ENCODE data around the gene CEBPE.
A peak's percentile ranks its signal among the peaks of the same experiment; 100 is the strongest.

Gene CEBPE

DNA sequence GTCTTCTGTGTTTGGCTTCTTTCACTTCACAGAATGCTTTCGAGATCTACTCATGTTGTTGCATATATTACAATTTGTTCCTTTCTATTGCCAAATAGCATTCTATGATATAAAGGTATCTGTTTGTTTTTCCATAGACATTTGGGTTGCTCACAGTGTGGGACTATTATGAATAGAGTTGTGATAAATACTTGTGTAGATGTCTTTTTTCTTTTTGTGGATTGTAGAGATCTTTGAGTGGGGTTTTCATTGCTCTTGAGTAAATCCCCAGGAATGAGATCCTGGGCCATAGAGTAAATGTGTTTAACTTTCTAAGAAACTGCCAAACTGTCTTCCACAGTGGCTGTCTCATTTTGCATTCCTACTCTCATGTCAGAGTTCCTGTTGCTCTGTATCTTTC, 24.9 kb upstream of the CEBPE start:
- DNase-seq, result peak; percentile 12

- no peak for DNase-seq
These were observed 23.8 kb upstream of the CEBPE start for GRCh38 chr14:23142826-23143225.

DNA sequence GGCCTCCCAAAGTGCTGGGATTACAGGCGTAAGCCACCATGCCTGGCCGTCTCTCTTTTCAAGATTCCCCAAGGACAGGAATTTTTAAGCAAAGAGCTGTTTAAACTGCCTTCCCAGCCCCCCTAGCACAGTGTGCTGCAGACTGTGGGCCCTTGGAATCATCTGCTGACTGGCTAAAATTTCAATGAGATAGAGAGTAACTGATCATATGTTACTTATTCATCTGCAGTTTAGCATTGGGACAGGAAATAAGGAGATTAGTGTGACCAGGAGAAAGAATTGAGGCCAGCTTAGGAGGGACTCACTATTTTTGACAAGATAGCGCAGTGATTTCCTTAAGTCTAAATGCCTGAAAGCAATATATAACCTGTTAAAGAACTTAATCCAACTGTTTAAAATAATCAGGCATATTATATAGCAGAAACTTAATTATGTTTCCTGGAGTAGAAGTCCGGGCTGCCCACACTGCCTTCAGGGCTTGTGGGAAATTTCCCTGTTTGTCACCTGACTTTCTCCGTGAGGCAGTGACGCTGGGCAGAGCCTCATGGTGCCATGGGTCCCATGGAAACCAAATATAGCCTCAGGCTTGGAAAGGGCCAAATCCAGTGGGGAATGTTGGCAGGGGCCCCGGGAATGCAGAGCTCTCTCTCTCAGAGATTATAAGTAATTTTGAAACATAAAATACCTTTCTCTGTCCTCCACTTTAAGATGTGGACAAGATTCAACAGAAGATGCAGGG, 22.8 kb upstream of the CEBPE start:
- DNase-seq, result peak; percentile 27

DNA sequence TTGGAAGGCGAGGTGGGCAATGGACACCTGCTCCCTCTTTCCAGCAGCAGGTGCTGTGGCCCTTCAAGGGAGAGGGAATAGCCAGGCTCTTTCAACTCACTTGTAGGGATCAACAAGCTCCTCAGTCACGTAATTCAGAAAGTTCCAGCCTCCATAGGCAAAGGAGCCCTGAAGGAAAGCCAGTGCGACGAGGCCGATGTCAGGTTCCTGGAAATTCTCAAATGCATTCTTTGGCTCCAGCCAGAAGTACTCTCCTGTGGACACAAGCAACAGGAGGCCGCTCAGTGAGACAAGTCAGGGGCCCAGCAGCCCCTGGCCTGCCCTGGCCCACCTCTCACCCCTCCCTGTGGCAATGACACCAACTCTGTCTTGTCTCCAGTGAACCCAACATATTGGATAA, 21.3 kb upstream of the CEBPE start:
- no peak for DNase-seq

DNA sequence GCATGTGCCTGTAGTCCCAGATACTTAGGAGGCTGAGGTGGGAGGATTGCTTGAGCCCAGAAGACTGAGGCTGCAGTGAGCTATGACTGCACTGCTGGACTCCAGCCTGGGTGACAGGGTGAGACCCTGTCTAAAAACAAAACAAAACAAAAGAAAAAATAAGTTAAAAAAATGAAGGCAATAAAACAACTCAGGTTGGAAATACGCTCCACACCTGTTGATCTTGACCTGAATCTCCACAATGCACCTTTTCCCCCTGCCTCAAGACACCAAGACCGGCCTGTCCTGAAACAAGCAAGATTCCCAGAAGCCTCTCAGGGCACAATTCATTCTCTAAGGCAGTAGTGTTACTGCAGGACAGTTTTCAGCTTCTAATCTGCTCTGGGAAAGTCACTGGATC, 20.8 kb upstream of the CEBPE start:
- DNase-seq, result no peak

GRCh38 chr14:23137813-23138535, 18.9 kb upstream of the CEBPE start:
- DNase-seq, result no peak

GRCh38 chr14:23137192-23137812, 18.2 kb upstream of the CEBPE start:
- no peak for DNase-seq

DNA sequence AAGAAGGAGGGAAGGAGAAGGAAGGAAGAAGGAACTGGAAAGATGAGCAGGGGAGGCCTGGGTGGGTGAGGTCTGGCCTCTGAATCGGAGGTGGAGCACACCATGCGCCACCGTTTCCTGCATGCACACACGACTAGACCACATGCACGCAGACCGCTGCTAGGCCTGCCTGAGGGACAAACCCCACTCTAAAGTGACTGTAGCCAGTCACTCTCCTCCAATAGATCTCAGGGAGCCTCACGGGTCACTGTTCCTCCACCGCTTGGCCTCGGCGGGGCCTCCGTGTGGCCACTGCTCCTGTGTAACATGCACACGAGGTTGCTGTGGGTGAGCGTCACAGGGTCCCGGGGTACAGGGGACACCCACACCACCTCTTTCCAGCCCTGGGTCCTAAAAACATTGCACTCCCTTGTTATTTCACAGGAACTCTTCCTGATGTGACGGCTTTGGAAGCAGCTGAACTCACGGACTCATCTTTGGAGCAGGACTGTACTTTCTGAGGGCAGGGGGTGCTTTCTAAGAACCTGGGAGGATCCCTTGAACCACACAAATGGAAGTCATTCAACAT, 17.6 kb upstream of the CEBPE start:
- DNase-seq, result no peak

DNA sequence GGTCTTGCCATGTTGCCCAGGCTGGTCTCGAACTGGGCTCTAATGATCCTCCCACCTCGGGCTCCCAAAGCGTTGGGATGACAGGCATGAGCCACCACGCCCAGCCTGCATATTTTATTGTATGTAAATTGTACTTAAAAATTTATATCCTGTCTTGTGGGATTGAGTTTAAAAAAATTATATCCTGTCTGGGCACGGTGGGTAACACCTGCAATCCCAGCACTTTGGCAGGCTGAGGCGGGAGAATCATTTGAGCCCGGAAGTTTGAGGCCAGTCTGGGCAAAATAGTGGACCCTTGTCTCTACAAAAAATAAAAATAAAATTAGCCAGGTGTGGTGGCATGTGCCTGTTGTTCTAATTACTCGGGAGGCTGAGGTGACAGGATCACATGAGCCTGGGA, 13.9 kb upstream of the CEBPE start:
- no peak for DNase-seq

GRCh38 chr14:23131482-23131881, 12.4 kb upstream of the CEBPE start:
- DNase-seq, result no peak

GRCh38 chr14:23130871-23131270, 11.8 kb upstream of the CEBPE start:
- no peak for DNase-seq

DNA sequence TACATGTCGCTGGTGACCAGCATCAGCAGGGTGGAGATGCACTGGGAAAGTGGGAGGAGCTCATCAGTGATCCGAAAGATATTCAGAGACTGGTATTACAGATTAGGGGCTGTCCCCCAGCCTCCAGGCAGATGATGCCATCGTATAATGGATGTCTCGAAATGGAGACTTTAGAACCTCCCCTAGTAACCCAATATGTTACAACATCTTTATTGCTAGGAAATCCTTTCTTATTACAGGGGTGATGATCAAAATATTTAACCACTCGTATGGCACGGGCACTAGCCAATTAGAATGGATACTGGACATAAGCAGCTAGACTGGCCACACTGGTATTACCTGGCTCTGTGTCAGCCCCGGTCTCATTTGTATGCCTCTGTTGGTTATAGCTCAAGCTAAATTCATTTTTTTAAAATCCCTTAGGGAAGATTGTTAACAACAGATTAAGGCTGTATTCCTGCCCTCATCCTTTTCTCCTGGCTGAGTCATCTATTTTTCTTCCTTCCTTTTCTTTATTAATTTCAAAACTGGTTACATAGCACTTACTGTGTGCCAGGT, 10.8 kb upstream of the CEBPE start:
- DNase-seq, result no peak

DNA sequence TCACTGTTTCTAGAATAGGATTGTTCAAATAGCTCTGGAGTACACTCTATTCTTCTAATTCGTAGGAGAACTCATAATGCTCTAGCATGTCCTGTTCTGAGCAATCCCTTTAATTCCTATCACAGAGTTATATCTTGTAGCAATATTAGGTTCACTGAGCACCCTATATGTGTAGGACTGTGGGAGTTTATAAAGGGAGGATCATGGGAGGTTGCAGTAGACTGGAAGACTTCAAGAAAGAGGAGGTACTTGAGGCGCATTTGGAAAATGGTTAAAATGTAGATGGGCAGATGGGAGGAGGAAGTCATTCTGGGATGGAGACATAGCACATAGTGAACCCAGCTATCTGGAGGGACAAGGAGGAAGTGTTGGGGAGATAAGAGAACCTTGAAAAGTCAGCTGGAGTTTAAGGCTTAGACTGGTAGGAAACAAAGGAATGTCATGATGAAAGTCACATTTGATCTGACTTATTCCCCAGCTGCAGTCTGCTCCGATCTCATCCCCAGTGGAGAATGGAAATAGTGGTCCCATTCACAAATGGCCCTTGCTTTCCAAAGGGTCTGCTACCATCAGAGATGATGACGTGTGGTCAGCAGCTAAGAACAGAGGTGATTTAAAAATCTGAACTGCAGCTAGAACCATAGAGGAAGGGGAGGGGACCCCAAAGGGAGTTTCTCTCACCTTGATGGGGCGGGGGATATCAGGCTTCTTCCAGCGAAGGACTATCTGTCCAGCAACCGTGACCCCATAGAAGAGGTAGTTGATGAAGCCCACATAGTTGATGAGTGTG, 10.1 kb upstream of the CEBPE start:
- DNase-seq, result no peak

DNA sequence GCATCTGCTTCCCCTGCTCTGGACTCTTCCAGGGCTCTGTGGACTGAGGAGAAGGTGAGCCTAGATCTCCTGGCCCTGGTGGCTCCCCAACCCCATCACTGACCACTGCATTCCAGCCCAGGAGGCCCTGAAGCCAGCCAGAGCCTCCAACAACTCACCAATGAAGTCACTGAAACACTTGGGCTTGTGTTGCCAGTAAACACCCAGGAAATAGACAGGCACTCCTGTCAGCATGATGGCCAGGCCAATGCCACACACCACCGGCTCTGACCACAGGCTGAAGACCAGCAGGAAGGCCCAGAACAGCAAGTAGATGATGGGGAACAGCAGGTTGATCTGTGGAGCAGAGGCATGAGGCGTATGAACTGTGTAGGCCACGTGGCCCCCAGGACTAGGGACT, 8.8 kb upstream of the CEBPE start:
- no peak for DNase-seq

GRCh38 chr14:23126548-23127278, 7.7 kb upstream of the CEBPE start:
- DNase-seq, result no peak

GRCh38 chr14:23125933-23126524, 7.0 kb upstream of the CEBPE start:
- DNase-seq, result no peak

DNA sequence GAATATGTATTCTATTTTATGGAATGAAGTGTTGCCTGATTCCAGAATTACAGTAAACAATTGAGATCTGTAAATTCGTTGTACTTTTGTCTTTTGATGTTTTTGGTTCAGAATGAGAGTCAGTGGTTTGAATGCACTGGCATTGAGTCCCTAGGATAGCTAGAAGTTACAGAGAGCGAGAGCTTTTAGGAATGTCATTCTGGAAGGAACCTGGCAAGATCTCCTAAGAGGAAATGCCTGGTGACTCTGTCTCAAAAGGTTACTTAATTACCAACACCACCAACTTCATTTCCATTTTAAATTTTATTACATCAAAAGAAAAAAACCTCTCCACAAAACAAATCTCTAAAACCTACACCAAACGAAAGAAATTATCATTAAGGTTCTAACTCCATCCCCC, 6.0 kb upstream of the CEBPE start:
- DNase-seq, result no peak

- DNase-seq, result no peak
These were observed 5.4 kb upstream of the CEBPE start for GRCh38 chr14:23124337-23124954.

DNA sequence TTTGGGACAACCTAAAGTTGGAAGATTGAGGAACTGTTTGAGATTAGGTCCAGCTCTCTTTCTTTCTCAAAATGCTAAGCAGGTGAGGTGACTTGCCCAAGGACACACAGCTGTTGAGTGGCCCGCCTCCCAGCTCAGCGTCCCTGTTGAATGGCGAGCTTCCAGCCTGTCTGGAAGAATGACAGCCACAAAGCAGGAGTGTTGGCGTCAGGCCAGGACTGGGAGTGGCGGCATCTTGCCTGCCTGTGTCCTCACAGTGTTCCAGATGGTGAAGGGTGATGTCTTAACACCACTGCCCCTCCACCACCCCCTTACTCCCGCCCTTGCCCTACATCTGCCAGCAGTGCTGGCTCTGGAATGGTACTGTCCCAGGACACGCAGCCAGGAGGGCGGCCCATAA, 4.4 kb upstream of the CEBPE start:
- no peak for DNase-seq

GRCh38 chr14:23122086-23122485, 3.0 kb upstream of the CEBPE start:
- DNase-seq, result no peak

DNA sequence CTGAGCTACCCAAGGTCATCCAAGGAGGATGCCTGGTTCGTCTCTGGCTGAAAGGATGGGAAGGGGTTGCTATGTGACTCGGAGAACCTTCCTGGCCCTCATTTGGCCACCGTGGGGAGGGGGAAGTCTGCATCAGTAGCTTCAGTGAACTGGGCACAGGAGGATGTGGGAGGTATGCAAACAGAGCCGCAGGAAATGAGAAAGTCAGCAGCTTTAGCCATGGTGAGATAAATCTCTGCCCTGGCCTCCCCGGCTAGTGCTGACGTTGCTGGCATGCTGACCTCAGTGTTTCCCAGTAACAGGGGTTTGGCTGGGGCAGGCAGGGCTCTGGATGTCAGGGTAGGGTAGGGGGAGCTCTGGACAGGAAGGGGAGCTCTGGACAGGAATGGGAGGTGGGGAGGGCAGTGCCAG, 2.3 kb upstream of the CEBPE start:
- peak; percentile 26 for DNase-seq

All from fibroblast of skin of abdomen (primary cell).